HG03432 (cell line): ENCODE measurements around the gene ZBTB7B.

ENCODE experiments used
- ATAC-seq: cut with Tn5 transposase; IDR thresholded peaks from one replicate; pipeline ENCODE4 v1.9.1; 2021; ENCODE audit warnings: mild to moderate bottlenecking, moderate library complexity; ENCODE audit not compliant: unreplicated experiment

ZBTB7B gene

DNA sequence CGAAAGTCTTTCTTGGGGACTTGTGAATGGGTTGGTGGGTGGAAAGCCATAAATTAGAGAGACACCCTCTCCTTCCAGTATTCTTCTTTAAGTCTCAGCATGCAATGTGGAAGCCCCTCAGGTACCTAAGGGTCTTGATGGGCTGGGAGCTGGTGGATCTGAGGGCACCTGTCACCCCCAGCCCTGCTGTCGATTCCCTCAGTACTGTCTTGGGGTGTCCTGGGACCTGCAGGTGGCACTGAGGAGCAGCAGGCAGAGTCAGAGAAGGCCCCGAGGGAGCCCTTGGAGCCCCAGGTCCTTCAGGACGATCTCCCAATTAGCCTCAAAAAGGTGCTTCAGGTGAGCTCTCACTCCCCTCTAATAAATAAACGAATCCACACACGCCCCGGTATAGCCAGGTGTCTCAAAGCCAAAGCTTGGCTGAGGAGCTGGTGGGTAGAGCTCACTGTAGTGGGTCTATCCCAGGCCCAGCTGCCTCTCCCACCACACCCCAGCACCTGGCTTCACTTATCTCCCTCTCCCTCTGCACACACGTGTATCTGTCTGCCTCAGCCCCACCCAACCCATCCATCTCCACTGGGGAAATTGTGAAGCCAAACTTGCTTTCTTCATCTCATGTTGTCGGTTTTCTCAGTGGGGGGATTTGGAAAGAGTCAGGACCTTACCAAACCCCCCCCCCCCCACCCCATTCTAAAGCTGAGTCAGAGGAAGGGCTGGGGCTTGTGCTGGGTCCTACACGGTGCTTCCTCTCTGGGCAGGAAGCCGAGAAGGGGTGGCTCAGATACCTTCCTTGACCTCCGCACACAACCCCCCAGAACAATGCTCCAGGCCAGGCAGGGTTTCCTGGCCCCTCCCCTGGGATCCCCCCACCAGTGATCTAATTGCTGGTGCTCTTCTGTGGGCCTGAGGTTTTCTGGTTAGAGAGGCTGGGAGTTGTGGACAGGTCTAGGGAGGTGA, 50.1 kb downstream of the ZBTB7B start:
- no peak for ATAC-seq

DNA sequence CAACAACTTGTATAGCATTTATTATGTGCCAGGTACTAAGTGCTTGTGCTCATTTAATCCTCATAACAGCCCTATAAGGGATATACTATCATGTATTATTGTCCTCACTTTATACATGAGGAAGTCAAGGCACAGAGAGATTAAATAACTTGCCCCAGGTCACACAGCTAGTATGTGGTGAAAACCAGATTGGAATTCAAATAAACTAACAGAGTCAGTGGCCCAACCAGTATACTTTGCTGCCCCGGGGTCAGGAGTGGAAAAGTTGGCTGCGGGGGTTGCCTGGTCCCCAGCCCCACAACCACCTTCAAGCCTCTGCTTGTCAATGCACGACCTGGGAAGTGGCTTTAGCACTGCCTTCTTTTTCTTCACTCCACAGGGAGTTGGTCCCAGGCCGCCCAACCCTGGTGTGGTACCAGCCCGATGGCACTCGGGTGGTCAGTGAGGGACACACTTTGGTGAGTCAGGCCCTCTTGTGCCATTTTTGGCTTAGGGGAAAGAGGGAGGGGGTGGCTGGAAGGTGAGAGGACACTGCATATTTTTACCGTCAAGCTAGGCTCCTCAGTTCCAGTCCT, 51.0 kb downstream of the ZBTB7B start:
- ATAC-seq, result no peak

DNA sequence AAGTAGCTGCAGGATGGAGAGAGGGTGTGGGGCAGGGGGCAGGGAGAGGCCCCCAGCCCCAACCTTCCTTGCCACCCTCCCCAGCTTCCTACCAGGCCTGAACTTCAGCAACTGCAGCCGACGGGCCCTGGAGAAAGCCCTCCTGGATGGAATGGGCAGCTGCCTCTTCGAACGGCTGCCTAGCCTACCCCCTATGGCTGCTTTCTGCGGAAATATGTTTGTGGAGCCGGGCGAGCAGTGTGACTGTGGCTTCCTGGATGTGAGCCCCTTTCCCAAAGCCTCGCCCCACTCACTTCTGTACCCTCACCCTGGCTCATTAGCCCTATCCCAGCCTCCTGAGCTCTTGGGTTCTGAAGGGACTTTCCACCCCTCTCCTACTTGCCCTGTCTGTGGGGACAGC, 54.5 kb downstream of the ZBTB7B start:
- no peak for ATAC-seq

DNA sequence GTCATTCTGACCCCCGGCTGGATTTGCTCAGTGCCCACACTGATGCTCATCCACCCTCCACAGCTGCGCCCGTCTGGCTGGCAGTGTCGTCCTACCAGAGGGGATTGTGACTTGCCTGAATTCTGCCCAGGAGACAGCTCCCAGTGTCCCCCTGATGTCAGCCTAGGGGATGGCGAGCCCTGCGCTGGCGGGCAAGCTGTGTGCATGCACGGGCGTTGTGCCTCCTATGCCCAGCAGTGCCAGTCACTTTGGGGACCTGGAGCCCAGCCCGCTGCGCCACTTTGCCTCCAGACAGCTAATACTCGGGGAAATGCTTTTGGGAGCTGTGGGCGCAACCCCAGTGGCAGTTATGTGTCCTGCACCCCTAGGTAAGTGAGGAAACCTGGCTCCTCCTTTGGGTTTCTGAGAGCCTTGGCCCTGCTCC, 55.2 kb downstream of the ZBTB7B start:
- no peak for ATAC-seq

DNA sequence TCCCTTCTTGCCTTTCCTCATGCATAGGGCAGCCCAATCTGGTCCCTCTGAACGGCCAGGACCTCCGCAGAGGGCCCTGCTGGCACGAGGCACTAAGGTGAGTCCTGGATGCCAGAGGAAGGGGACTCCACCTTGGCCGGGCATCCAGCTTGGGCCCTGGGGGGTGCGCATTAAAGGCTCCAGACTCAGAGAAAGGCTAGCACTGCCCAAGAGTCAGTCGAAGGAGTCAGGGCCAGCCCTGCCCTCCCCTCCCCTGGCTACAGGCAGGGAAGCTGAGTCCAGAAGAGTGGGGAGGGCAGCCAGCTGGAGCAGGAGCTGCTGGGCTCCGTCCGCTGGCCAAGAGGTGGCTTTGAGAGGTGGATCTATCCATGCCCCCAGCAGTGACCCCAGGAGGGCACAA, 58.1 kb downstream of the ZBTB7B start:
- no peak for ATAC-seq

DNA sequence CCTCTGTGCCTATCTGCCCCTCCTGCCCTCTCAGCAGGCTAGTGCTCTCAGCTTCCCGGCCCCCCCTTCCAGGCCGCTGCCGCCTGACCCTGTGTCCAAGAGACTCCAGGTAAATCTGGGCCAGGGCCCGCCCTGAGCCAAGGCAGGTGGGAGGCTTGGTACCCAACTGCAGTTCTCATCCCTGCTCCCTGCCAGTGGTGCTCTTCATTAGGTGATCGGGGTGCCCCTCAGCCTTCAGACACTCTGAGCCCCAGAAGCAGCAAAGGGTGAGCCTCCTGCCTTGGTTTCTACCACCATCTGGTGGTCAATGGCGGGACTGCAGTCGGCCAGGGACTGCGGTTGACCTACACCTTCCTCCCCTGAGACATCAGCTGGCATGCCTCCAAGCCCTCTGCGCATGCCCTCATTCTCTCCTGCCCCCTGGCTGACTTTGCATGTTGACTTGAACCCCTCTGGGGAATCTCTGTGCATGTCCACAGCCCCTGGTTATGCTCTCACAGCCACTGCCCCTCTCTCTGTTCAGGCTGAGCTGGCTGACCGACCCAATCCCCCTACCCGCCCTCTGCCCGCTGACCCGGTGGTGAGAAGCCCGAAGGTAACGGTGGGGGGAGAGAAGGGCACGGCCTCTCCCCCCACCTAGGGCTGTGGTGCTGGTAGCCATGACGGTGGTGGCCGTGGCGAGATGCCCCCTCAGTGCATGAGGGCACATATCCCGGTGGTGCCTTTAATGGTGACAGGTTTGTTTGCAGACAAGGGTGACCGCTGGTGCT, 59.0 kb downstream of the ZBTB7B start:
- ATAC-seq, result peak; percentile 41

DNA sequence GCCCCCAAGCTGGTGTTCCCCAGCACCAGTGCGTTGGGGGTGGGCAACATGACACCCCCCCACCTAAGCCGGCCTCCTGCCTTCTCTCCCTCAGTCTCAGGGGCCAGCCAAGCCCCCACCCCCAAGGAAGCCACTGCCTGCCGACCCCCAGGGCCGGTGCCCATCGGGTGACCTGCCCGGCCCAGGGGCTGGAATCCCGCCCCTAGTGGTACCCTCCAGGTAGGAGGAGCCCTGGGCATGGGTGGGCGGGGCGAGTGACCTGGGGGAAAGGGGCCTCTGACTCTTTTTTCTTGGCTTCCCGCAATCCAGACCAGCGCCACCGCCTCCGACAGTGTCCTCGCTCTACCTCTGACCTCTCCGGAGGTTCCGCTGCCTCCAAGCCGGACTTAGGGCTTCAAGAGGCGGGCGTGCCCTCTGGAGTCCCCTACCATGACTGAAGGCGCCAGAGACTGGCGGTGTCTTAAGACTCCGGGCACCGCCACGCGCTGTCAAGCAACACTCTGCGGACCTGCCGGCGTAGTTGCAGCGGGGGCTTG, 59.6 kb downstream of the ZBTB7B start:
- ATAC-seq, result no peak

DNA sequence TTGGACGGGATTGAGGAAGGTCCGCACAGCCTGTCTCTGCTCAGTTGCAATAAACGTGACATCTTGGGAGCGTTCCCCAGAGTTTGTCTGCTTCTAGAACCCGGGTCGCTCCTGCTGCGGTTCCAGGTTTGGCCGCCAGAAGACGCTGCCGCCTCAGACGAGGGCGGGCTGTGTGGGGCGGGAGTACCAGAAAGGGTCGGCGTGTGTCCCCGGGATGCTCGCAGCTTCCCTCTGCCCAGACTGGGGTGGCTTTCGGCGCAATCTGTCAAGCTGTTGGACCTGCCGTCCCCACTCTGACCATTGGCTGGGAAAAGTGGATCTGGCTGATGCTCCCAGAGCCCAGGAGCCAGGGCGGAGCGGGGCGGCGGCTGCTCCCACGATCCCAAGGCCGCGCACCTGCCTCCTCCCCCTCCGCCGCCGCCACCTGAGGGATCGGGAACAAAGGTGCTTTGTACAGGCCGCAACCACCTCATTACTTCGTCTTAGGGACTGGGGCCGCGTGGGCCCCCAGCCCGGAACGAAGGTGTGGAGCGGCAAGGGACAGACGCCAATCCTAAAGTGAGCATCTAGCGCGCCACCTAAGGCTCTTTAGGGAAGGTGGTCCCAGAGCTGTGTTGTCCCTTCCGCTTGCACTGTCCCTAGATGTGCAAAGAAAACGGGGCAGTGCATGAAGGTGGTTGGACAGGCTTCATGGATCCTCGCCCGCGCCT, 60.3 kb downstream of the ZBTB7B start:
- ATAC-seq, result no peak

DNA sequence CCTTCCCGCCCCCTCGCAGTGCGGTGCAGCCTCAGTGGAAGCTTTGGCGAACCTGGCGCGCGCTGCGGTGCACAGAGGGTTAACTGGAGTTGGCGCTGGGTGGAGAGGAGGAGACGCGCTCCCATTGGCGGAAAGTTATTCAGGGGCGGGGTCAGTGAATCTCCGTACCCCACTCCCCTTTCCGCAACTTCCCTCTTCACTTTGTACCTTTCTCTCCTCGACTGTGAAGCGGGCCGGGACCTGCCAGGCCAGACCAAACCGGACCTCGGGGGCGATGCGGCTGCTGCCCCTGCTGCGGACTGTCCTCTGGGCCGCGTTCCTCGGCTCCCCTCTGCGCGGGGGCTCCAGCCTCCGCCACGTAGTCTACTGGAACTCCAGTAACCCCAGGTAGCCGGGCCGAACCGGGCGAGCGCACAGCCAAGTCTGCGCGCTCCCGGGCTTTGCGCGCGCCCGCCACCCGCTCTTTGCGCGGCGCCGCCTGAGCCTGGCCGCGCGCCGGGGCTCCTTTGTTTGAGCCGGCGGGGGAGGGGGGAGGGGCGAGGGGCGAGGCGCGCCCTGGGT, 61.0 kb downstream of the ZBTB7B start, which contains the start of gene EFNA4:
EFNA4 (plus strand) TSS at position 191 of the 561 bp plus-strand sequence; CDS start at position 275, 84 bp downstream.
- ATAC-seq, result peak; percentile 67

DNA sequence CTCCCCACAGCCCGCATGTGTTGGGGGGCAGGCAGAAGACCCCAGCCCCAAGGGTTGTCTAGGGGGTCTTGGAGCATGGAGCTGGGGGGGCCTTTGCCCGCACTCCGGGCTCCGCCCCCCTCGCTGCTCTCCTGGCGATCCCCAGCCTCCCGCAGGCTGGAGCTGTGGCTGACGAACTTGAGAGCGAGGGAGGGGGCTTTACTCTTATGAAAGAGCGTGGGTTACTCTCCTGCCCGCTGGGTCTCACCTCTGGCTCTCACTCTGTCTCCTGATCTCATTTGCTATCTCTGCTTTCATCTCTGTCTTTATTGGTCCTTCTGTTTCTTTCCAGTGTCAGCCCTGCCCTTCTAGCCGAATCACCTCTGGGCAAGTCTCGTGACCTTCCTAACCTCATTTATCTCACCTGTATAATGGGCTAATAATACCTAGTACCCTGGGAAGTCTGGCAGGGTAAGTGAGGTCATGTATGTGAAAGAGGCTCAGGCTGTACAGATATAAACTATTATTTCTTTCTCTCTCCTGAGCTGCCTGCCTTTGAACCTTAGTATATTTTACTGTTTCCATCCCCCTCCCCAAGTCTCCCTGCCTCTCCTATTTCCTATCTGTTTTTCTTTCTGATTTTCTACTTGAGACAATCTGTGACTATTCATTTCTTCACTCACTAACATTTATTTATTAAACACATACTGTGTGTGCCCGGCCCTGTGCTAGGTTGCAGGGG, 61.7 kb downstream of the ZBTB7B start:
- ATAC-seq, result peak; percentile 8

DNA sequence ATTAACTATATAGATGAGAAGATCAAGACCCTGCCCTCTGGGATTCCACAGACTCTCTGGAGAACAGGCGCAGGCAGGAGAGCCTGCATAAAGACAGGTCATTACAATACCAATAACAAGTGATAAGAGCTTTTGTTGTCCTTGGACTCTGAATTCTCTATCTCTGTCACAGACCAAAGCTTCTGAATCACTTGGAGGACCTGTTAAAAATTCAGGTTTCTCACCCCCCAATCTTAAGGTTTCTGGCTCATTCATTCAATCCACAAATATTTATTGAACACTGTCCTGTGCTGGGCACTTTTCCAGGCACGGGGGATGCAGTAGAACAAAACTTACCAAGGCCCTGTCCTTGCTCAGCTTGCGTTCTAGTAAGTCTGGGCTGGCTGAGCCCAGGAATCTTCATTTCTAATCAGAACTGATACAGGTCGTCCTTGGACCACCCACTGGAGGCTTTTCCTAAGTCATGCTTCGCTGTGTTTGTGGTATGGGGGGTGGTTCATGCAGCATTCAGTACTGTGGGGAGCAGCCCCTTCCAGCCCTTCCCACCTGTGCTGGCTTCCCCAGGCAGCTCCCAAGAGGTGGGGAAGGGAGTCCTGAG, 62.3 kb downstream of the ZBTB7B start:
- no peak for ATAC-seq

DNA sequence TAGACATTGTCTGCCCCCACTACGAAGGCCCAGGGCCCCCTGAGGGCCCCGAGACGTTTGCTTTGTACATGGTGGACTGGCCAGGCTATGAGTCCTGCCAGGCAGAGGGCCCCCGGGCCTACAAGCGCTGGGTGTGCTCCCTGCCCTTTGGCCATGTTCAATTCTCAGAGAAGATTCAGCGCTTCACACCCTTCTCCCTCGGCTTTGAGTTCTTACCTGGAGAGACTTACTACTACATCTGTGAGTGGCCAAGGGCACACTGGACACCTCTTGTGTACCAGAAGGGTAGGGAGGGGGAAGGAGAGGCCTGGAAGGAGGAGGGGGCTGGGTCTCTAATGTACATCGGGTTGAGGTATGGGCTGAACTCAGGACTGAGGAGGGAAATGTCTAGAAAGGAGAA, 64.2 kb downstream of the ZBTB7B start:
- no peak for ATAC-seq
